HL-60 (cell line): ENCODE data around the gene JUNB.

Experiments
- DNase-seq, 2 experiments: peaks; one replicate each; pipeline ENCODE4 v3.0.0-alpha.2; 2010 to 2020; ENCODE audit warnings: low read depth in 1 of 2, low spot score in 1 of 2
- H3K27ac ChIP-seq: fragments of 250-450 bp; sonication (Bioruptor Pico); replicated peaks from 2 replicates; pipeline ENCODE4 v1.5.1; 2020; ENCODE audit warnings: mild to moderate bottlenecking, moderate library complexity
- H3K27me3 ChIP-seq: fragments of 250-450 bp; sonication (Bioruptor Pico); 2 replicates; pipeline ENCODE4 v1.5.1; 2021; ENCODE audit warnings: mild to moderate bottlenecking, moderate library complexity; ENCODE audit not compliant: insufficient read depth, poor library complexity, severe bottlenecking
- H3K4me3 ChIP-seq: replicated peaks from 2 replicates; pipeline ENCODE4 v1.5.1; 2011; ENCODE audit warnings: mild to moderate bottlenecking, control low read depth, low read length; ENCODE audit not compliant: insufficient read depth
- GABPA ChIP-seq: IDR thresholded peaks from 2 replicates; pipeline ENCODE4 v1.6.1; 2012; ENCODE audit warnings: low read depth
- POLR2AphosphoS5 ChIP-seq: IDR thresholded peaks from 2 replicates; pipeline ENCODE4 v1.6.1; 2012; ENCODE audit warnings: low read depth
- SPI1 ChIP-seq: IDR thresholded peaks from 2 replicates; pipeline ENCODE4 v1.6.1; 2012; ENCODE audit warnings: low read depth, mild to moderate bottlenecking, borderline replicate concordance
- TF ChIP-seq, protein P1 (sequence below): IDR thresholded peaks from one replicate; pipeline ENCODE4 v1.5.1; 2011; ENCODE audit warnings: low read length, control low read depth, inconsistent platforms; ENCODE audit not compliant: insufficient read depth
- TF ChIP-seq, protein P2 (sequence below): IDR thresholded peaks from 2 replicates; pipeline ENCODE4 v1.6.1; 2012; ENCODE audit warnings: low read depth; ENCODE audit not compliant: insufficient replicate concordance

Gene JUNB

DNA sequence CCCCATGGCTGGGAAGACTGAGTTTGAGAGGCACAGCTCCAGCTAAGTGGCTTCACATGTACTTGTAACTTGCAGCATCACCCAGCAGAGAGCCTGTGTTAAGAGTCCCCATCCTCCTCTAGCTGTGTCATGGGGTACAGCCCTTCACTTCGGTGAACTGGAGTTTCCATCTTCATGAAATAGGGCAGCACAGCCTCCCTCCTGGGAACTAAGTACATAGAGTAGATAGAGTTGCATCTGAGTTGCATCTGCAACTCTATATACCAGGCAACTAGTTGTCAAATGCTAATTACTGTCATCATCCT, 9.1 kb downstream of the JUNB start:
- TF ChIP-seq, protein P1, sequence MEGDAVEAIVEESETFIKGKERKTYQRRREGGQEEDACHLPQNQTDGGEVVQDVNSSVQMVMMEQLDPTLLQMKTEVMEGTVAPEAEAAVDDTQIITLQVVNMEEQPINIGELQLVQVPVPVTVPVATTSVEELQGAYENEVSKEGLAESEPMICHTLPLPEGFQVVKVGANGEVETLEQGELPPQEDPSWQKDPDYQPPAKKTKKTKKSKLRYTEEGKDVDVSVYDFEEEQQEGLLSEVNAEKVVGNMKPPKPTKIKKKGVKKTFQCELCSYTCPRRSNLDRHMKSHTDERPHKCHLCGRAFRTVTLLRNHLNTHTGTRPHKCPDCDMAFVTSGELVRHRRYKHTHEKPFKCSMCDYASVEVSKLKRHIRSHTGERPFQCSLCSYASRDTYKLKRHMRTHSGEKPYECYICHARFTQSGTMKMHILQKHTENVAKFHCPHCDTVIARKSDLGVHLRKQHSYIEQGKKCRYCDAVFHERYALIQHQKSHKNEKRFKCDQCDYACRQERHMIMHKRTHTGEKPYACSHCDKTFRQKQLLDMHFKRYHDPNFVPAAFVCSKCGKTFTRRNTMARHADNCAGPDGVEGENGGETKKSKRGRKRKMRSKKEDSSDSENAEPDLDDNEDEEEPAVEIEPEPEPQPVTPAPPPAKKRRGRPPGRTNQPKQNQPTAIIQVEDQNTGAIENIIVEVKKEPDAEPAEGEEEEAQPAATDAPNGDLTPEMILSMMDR: no peak
- TF ChIP-seq GABPA: no peak
- TF ChIP-seq, protein P2, sequence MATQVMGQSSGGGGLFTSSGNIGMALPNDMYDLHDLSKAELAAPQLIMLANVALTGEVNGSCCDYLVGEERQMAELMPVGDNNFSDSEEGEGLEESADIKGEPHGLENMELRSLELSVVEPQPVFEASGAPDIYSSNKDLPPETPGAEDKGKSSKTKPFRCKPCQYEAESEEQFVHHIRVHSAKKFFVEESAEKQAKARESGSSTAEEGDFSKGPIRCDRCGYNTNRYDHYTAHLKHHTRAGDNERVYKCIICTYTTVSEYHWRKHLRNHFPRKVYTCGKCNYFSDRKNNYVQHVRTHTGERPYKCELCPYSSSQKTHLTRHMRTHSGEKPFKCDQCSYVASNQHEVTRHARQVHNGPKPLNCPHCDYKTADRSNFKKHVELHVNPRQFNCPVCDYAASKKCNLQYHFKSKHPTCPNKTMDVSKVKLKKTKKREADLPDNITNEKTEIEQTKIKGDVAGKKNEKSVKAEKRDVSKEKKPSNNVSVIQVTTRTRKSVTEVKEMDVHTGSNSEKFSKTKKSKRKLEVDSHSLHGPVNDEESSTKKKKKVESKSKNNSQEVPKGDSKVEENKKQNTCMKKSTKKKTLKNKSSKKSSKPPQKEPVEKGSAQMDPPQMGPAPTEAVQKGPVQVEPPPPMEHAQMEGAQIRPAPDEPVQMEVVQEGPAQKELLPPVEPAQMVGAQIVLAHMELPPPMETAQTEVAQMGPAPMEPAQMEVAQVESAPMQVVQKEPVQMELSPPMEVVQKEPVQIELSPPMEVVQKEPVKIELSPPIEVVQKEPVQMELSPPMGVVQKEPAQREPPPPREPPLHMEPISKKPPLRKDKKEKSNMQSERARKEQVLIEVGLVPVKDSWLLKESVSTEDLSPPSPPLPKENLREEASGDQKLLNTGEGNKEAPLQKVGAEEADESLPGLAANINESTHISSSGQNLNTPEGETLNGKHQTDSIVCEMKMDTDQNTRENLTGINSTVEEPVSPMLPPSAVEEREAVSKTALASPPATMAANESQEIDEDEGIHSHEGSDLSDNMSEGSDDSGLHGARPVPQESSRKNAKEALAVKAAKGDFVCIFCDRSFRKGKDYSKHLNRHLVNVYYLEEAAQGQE: no peak
- TF ChIP-seq POLR2AphosphoS5: no peak
- TF ChIP-seq SPI1: no peak
- Histone ChIP-seq H3K27ac (no peak overlapping the region), H3K4me3 (no peak overlapping the region), H3K27me3 (peaks cover 6% of the 10 kb centered on the region)
- DNase-seq: no peak

DNA sequence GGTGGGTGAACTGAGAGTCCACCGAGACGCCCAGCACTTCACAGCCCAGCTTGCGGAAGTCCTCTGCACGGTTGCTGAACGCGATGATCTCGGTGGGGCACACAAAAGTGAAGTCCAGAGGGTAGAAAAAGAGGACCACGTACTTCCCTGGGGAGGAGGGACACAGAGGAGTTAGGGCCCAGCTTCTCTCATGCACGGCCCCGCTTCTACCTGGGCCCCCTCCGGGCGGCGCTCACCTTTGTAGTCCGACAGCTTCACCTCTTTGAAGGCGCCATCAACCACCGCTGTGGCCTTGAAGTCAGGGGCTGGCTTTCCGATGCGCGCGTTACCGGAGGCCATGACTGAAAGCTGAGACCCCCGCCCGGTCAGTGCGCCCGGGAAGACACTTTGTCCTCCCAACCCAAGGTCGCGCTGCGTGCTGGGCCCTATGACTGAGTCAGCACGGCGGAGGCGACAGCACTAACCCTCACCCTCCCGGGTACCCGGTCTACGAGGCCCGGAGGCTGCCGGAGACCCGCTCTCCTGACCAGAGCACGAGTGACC, 9.7 kb downstream of the JUNB start:
- H3K27me3 ChIP-seq: peaks cover 6% of the 10 kb centered on the region
- no peak for DNase-seq
- TF ChIP-seq, protein P2: no peak
- no peak for TF ChIP-seq SPI1
- TF ChIP-seq GABPA: no peak
- no peak for TF ChIP-seq POLR2AphosphoS5
- TF ChIP-seq, protein P1: no peak
- H3K27ac ChIP-seq: no peak overlapping the region
- H3K4me3 ChIP-seq: peak overlapping the region; percentile 43

DNA sequence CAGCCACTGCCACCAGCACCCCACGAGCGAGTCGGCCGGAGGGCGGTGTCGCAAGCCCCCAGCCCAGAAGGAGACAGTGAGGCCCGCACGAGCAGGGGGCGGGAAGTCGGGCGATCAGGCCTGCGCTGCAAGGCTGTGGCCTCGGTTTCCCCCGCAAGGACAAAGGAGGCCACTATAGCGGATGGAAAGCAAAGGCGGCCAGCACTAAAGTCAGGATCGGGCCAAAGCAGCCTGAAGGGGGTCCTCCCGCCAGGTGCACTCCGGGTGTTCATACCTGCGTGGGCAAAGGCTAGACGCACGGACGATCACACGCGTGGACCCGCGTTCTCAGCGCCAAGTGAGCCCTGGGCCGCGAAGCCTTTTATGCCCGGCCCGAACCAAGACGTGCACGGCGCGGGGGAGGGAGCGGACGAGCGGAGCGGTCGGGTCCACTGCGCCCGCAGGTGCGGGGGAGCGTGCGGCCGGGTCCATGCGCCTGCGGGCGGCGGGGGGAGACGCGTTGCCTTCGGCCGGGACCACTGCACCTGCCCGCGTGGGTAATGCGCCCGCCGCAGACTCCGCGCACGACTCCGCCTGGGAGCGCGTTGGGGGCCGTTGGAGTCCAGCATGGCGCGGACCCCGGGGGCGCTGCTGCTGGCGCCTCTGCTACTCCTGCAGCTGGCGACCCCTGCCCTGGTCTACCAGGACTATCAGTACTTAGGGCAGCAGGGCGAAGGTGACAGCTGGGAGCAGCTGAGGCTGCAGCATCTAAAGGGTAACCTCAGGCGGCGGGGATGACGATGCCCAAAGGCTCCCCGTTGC, 10.4 kb downstream of the JUNB start, which contains the start of the genes PRDX2 and THSD8:
TSS of gene PRDX2 (minus strand) at position 335 of the 801 bp plus-strand sequence. CDS start 539 bp downstream, outside the sequence.
TSS of gene THSD8 (plus strand) at position 604 of the 801 bp plus-strand sequence. CDS start at position 607, 3 bp downstream.
- Histone ChIP-seq H3K4me3 (peak within 1 kb of the TSS; percentile 43), H3K27me3 (peaks cover 6% of the 10 kb centered on the region), H3K27ac (no peak within 1 kb of the TSS)
- peak in 1 of 2 experiments; percentile 58 for DNase-seq
- TF ChIP-seq POLR2AphosphoS5 (peak; percentile 61; the same call in 1 of the 2 replicates), GABPA (no peak)

DNA sequence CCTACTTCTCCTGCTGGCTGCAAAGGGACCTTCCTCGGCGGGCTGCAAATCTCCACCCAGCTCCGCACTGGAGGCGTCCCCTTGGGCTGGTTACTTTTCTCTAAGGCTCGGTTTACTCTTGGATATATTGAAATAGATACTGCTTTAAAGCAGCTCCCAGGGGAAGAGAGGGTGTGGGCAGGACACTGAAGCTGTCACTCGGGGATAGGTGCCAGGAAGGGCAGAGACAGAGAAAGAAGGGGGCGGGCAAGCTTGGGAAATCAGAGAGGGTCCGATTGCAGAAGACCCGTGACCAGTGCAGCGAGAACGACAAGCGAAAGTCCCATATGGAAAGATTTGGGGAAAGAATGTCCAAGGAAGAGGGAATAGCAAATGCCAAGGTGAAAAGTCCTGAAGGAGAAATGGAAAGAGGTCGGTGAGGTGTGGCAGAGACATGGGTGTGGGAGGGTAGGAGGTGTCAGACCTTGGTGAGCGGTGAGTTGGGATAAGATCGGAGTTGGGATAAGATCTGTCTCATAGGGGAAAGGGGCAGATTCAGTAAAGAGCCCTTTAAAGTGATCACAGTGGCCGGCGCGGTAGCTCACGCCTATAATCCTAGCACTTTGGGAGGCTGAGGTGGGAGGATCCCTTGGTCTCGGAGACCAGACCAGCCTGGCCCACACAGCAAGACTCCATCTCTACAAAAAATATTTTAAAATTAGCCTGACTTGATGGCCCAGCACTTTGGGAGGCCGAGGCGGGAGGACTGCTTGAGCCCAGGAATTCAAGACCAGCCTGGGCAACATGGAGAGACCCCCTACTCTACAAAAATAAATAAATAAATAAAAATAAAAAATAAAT, 11.2 kb downstream of the JUNB start:
- peaks cover 6% of the 10 kb centered on the region for H3K27me3 ChIP-seq
- no peak overlapping the region for H3K27ac ChIP-seq
- no peak for DNase-seq
- TF ChIP-seq GABPA (no peak), POLR2AphosphoS5 (no peak), SPI1 (no peak)
- TF ChIP-seq, protein P1: no peak
- TF ChIP-seq, protein P2: no peak
- H3K4me3 ChIP-seq: peak overlapping the region; percentile 43
